Glomerular visceral epithelial cell (primary cell): ENCODE results near the gene PRODH2.

Experiments used
- DNase-seq: peaks from one replicate; pipeline ENCODE4 v3.0.0-alpha.2; 2016; ENCODE audit errors: extremely low spot score

The PRODH2 gene, protein sequence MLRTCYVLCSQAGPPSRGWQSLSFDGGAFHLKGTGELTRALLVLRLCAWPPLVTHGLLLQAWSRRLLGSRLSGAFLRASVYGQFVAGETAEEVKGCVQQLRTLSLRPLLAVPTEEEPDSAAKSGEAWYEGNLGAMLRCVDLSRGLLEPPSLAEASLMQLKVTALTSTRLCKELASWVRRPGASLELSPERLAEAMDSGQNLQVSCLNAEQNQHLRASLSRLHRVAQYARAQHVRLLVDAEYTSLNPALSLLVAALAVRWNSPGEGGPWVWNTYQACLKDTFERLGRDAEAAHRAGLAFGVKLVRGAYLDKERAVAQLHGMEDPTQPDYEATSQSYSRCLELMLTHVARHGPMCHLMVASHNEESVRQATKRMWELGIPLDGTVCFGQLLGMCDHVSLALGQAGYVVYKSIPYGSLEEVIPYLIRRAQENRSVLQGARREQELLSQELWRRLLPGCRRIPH

DNA sequence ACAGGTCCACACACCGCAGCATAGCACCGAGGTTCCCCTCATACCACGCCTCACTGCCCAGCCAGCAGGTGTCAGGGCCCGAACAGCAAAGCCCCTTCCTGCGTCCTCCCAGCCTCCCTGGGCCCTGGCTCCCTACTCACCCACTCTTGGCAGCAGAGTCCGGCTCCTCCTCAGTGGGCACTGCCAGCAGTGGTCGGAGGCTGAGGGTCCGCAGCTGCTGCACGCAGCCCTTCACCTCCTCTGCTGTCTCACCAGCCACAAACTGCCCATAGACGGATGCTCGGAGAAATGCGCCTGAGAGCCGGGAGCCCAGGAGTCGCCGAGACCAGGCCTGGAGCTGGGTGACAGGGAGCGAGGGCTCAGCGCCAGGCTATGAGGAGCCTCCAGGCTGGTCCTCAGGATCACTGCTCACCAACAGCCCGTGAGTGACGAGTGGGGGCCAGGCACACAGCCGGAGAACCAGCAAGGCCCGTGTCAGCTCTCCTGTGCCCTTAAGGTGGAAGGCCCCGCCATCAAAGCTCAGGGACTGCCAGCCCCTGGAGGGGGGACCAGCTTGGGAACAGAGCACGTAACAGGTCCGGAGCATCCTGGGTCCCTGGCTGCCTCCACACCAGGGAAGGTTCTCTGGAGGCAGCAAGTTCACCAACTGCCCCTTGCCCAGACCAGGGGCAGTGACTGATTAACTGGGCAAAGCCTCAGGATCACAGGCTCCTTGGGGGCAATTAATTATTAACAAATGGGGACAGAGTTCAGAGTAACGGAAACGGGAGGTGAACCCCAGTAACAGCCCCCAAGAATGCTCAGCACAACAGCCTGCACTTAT lies at the start of gene PRODH2:
Gene PRODH2, minus strand, starts transcription at position 626 of the 823 bp plus-strand sequence. Its CDS starts 40 bp downstream, at position 586.
- no peak for DNase-seq

DNA sequence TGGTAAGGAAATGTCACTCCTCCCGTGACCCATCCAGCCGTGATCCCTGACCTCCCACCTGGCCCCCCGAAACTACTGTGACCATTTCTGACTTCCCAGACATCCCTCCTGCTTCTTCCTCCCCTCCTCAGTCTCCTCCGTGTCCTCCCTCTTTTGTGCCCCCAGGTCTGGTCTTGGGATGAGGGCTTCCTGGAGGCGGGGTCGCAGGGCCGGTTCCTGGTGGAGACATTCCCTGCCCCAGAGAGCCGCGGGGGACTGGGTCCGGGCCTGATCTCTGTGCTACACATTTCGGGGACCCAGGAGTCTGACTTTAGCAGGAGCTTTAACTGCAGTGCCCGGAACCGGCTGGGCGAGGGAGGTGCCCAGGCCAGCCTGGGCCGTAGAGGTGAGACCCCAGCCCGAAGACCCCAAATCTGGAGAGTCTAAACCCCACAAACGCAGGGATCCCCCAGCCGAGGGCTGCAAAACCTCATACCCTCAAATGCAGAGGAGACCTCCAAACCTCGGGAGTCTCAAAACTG lies 49.1 kb upstream of the PRODH2 start:
- DNase-seq, result no peak

DNA sequence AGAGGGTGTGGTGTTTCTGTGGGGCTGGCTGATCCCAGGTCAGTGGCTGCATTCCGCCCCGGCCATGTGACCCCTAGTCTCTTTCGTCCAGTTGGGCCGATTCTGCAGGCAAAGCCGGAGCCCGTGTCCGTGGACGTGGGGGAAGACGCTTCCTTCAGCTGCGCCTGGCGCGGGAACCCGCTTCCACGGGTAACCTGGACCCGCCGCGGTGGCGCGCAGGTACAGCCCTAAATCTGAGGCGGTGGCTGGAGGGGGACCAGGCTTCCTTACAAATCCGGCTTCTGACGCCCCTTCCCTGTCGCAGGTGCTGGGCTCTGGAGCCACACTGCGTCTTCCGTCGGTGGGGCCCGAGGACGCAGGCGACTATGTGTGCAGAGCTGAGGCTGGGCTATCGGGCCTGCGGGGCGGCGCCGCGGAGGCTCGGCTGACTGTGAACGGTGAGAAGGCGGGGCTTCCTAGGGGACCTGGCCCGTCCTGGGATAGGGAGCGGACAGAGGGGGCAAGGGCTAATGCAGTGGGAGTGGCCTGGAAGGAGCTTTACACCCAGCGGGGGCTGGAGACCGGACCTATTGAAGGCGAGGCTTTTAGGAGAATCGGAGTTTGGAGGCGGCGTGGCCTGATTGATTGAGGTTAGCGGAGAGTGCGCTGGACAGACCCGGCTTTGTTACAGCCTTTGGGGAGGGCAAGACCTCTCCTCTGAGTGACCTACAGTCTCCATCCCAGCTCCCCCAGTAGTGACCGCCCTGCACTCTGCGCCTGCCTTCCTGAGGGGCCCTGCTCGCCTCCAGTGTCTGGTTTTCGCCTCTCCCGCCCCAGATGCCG lies 48.4 kb upstream of the PRODH2 start:
- DNase-seq, result no peak

DNA sequence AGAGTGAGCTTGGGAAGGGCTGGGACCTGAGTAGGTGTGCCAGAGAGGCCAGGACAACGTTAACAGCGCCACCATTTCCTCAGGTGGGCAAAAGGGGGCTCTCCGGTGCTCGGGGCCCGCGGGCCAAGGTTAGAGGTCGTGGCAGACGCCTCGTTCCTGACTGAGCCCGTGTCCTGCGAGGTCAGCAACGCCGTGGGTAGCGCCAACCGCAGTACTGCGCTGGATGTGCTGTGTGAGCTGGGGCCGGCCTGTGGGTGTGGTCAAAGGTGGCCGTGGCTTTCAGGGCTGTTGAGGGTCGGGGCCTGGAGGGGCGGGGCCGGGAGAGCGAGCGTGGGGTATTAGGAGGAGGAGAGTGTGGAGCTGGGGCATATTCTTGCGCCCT lies 47.8 kb upstream of the PRODH2 start:
- no peak for DNase-seq

DNA sequence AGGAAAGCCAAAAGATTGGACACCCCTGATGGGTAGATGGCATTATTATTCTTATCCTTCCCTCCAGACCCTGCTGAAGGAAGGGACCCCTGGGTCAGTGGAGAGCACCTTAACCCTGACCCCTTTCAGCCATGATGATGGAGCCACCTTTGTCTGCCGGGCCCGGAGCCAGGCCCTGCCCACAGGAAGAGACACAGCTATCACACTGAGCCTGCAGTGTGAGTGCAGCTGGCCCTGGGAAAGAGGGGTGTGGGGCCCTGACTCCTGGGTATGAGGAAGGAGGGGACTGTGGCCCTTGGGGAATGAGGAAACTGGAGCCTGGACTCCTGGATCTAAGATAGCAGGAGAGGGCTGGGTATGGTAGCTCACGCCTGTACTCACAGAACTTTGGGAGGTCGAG lies 46.8 kb upstream of the PRODH2 start:
- DNase-seq, result no peak

DNA sequence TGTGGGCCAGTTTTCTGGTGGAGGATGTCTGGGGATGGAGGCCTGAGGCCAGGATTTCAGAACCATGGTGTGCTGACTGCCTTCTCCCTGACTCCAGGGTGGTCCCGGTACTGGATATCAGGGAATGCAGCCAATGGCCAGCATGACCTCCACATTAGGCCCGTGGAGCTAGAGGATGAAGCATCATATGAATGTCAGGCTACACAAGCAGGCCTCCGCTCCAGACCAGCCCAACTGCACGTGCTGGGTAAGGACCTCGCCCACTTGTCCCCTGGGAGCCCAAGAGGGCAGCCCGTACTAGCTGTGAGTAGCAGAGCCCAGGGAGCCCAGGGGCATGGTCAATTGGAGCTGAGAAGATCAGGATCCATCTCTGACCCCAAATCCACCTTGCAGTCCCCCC lies 45.7 kb upstream of the PRODH2 start:
- no peak for DNase-seq

DNA sequence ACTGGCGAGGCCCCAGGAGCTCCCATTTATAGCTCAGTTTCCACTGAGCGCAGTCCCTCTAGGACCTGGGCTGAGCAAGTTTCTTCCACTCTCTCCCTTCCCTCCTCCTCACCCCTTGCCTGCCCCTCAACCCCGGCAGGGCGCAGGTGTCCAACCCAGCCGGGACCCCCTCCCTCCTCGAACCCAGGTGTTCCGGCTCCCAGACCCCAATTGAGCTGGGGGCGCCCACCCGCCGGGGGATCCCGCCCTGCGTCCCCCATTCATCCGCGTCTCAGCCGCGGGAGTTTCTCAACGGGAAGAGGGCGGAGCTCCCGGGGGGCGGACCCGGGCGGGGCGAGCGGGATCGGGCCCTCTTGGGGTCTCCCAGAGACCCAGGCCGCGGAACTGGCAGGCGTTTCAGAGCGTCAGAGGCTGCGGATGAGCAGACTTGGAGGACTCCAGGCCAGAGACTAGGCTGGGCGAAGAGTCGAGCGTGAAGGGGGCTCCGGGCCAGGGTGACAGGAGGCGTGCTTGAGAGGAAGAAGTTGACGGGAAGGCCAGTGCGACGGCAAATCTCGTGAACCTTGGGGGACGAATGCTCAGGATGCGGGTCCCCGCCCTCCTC lies 44.0 kb upstream of the PRODH2 start, which contains the start of gene KIRREL2:
Gene KIRREL2, plus strand, starts transcription at position 366 of the 604 bp plus-strand sequence. Its CDS starts 209 bp downstream, at position 575.
- no peak for DNase-seq

DNA sequence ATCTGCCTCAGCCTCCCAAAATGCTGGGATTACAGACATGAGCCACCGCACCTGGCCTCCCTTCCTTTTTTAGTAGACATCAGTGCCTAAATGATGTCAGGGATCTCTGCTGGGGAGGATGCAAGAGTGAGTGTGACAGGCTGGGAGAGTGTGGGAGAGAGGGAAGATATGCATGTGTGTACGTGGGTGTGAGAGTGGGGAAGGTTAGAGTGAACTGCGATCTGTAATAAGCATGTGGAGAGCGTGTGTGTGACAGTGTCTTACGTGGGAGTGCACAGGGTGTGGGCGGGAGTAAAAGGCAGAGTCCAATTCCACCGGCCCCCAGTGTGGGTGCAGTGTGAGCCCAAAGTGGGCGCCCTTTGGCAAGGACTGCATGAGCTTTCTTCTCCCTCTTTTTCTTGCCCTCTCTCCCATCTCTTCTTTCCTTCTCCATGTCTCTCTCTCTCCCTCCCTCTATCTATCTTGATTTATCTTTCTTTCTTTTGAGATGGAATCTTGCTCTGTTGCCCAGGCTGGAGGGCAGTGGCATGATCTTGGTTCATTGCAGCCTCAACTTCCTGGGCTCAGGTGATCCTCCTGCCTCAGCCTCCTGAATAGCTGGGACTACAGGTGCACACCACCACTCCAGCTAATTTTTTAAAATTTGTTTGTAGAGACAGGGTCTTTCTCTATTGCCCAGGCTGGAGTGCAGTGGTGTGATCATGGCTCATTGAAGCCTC lies 40.6 kb upstream of the PRODH2 start:
- DNase-seq, result no peak

DNA sequence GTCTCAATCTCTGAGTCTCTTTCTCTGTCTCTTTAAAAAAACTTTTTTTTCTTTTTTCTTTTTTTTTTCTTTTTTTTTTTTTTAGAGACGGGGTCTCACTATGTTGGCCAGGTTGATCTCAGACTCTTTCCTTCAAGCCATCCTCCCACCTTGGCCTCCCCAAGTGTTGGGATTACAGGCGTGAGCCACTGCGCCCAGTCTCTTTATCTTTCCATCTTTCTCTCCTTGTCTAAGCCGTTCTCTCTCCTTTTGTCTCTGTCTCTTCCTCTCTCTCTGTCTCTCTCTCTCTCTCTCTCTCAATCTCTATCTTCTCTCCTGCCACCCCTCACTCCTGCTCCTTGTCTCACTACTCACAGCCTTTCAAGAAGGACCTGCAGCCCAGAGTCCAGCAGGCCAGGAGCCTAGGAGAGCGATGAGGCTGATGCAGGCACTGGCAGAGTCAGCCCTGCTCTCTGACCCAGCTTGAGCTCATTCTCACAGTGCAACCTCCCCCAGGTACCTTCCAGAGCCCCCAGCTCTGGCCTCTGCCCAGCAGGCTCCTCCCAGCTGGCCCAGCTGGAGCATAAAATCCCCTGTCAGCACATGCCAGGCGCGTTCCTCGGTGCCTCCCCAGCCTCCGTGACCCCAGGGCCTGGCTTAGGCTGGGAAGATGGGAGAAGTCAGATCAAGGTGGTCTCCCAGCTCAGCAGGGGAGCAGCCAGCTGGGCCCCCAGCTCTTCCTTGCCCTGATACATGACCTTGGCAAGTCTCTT lies 39.6 kb upstream of the PRODH2 start, which contains the start of gene NPHS1:
Gene NPHS1, minus strand, starts transcription at position 476 of the 752 bp plus-strand sequence. CDS start 667 bp downstream, outside the sequence.
- no peak for DNase-seq

DNA sequence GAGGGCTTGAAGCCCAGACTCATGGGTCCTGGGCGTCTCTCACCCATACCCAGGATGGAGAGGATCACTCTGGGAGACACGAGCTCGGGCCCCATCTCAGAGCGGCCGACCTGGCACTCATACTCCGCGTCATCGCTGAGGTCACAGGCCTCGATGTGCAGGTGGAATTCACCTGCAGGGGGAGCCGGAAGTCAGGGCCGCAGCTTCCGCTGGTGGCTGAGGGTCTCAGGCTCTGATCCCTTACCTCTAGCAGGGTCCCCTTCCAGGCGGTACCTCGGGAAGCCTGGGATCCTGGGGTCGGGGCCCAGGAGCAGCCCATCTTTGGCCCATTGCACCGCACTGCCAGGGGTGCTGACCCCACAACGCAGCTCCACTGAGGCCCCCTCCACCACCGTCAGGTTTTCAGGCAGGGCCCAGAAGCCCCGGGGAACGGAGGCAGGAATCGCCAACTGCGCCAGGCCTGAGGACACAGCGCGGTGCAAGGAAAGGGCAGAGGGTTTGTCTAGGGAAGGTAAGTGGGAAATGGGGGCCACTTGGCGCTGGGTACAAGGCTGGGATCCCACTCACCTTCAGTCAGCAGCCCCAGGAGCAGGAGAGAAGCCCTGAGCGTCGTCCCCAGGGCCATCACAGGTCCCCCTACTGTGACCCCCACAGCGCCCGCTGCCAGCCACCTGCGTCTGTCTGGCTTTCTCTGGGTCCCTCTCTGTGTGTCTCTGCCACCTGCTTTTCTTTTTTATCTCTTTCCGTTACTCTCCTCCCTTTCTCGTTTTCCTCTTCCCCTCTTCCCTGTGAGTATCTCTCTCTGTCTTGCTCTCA lies 38.8 kb upstream of the PRODH2 start:
- DNase-seq, result no peak

DNA sequence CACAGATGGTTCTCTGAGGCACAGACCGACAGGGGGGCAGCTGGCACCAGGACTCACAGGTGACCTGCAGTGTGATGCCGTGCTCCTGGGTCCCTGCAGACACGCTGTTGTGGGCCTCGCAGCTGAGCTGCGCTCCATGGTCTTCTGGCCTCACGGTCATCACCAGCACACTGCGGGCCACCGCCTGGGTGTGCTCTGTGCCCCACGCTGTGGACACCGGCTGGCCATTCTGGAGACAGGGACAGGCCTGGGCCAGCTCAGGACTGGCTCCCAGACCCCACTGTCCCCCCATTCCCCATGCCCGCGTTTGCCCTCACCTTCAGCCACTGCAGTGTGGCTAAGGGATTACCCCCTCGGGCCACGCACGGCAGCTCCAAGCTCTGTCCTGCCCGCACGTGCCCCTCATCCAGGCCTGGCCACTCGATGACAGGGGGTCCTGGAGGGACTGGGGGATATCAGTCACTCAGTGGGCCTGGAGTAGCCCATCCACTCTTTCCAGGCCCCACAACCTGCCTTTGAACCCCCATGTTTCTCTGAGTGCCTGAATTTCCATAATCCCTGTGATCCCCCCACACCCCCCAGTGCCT lies 36.4 kb upstream of the PRODH2 start:
- DNase-seq, result no peak

DNA sequence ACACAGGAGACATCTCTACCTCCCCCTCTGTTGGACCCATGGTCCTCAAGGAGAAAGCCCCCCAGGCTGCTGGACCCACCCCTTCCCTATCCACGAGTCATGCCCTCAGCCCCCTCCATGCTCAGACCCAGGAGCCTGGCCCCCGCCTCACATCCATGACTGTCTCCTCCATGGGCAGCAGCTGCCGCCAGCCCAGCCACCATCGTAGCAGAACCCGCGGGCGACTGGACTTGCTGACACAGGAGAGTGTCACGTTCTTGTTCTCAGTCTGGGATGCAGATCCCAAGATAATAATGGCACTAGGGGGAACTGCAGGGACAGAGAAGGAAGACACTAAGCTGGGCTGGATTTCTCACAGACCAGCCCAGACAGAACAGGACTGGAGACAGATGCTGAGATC lies 35.8 kb upstream of the PRODH2 start:
- no peak for DNase-seq

DNA sequence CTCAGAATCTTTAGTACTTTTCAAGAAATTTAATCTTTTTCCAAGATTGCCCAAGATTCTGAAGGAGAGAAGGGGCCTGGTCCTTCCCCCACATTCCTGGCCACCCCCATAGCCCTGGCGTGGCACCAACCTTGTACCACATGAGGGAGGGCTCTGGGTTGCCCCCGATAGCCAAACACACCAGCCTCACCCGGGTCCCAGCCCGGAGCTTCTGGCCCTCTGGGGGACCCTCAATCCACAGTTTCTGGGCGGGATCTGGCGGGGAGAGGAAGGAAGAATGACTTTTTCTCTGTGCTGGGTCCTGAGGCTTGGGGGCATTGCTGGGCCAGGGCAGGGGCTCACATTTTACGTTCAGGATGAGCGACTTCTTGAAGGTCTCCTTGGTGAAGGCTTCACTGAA lies 35.3 kb upstream of the PRODH2 start:
- DNase-seq, result no peak

DNA sequence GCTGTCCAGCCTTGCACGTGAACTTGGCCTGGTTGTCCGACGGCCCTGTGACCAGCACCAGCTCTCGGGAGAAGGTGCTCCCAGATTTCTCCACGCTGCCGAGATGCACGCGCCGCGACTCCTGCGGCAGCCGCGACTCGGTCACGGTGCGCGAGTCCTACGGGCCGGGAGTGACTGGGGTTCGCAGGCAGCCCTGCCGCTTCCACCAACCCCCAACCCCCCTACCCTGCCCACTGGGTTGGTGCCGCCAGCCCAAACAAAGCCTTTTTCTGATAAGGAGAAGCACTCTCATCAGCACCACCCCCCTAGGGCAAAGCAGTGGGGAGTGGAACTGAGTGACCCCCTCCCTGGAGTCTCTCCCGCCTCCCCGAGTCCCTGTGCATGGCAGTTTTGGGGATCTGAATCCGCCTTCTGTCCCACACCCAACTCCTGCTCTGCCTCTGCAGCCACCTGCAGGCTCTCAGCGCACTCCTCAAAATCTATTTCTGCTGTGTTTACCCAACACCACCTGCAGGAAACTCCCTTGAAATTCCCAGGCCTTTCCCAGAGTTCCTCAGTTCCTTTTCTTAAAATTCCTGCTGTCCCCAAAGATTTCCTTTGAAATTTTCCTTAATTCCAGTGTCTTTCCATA lies 33.5 kb upstream of the PRODH2 start:
- DNase-seq, result no peak

DNA sequence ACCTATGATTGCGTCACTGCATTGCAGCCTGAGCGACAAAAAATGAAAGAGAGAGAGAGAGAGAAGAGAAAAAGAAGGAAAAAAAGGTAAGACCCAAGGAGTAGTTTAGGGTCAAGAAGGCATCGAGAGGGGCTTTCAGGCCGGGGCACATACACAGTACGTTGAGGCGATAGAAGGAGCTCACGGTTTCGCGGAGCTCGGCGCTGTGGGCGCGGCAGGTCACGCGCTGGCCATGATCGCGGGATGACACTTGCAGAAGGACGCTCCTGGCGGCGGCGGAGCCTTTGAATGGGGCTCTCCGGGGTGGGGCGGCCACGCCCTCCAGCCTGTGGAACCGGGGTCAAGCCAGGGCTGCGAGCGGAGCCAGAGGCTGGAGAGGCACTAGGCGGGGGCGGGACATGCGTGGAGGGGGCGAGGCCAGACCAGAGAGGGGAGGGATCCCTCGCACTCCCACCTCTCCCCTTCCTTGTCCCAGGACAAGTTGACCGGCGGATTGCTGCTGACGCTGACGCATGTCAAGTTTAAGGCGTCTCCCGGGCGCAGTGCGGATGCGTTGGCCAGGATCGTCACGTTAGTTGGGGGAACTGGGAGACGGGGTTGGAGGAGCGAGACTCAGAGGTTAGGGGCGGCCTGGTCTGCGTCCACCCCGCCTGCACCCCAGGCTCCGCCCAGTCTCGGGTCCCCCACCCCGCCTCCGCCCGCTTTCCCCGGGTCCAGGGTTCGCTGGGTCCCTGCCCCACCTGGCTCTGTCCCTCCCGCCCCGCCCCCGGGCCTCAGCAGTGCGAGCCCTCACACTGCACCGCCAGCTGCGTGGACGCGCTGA lies 32.8 kb upstream of the PRODH2 start:
- no peak for DNase-seq

DNA sequence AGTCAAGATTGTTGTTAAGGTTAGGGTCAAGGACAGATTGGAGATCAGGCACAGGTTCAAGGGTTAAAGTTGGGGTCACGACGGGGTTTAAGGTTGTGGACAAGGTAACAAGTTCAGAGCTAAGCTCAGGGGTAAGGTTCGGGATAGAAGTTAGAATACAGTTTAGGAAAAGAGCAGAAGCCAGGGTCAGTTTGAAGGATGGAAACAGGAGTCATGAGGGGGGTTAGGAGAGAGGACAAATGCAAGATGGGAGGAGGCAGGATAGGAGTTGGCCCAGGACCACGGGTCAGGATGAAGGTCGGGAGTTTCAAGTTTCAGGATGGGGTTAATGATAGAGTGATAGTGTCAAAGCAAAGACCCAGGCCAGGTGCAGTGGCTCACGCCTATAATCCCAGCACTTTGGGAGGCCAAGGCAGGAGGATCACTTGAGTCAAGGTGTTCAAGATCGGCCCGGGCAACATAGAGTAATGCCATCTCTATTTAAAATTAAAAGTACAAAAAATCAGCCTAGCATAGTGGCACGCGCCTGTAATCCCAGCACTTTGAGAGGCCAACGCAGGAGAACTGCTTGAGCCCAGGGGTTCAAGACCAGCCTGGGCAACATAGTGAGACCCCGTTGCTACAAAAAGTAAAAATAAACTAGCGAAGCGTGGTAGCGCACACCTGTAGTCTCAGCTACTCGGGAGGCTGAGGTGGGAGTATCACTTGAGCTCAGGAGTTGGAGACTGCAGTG lies 32.0 kb upstream of the PRODH2 start:
- no peak for DNase-seq
